ENCODE results near the gene ZCCHC4.

- no peak for TF ChIP-seq TCF12 (IDR thresholded peaks at IDR 0.05)
- TF ChIP-seq USF2 (IDR thresholded peaks at IDR 0.05; ENCODE audit: borderline replicate concordance, low read depth, low read length): no peak
- no peak for TF ChIP-seq CTCF (IDR thresholded peaks at IDR 0.05)
- TF ChIP-seq, protein P1, sequence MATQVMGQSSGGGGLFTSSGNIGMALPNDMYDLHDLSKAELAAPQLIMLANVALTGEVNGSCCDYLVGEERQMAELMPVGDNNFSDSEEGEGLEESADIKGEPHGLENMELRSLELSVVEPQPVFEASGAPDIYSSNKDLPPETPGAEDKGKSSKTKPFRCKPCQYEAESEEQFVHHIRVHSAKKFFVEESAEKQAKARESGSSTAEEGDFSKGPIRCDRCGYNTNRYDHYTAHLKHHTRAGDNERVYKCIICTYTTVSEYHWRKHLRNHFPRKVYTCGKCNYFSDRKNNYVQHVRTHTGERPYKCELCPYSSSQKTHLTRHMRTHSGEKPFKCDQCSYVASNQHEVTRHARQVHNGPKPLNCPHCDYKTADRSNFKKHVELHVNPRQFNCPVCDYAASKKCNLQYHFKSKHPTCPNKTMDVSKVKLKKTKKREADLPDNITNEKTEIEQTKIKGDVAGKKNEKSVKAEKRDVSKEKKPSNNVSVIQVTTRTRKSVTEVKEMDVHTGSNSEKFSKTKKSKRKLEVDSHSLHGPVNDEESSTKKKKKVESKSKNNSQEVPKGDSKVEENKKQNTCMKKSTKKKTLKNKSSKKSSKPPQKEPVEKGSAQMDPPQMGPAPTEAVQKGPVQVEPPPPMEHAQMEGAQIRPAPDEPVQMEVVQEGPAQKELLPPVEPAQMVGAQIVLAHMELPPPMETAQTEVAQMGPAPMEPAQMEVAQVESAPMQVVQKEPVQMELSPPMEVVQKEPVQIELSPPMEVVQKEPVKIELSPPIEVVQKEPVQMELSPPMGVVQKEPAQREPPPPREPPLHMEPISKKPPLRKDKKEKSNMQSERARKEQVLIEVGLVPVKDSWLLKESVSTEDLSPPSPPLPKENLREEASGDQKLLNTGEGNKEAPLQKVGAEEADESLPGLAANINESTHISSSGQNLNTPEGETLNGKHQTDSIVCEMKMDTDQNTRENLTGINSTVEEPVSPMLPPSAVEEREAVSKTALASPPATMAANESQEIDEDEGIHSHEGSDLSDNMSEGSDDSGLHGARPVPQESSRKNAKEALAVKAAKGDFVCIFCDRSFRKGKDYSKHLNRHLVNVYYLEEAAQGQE (IDR thresholded peaks at IDR 0.05; ENCODE audit: low read depth, low read length): no peak
- no peak for TF ChIP-seq CHD2 (IDR thresholded peaks at IDR 0.05; ENCODE audit: low read length, partially characterized antibody)
- TF ChIP-seq TAF1 (IDR thresholded peaks at IDR 0.05; ENCODE audit: borderline replicate concordance, low read depth, low read length): no peak
Measured at GRCh38 chr4:25345744-25346143, 33.2 kb downstream of the ZCCHC4 start.
